Heart left ventricle (tissue), 16 donors: Measurements from ENCODE around the gene ARAF. TPM values are rescaled to one million over a fixed set of nuclear protein-coding genes. Genes with fewer than 3 reads are reported as not detected.

Source experiments
- ATAC-seq, 4 donors: fragments of 200-7000 bp; cut with Tn5 transposase; one replicate each; pipeline ENCODE4 v1.9.1; 2020 to 2022; ENCODE audit warnings: moderate library complexity in 4 of 4, mild to moderate bottlenecking in 3 of 4, moderate number of reproducible peaks in 1 of 4
- DNase-seq, 5 donors: peaks; one replicate each; pipeline ENCODE4 v3.0.0-alpha.2; 2020
- H3K27ac ChIP-seq, 12 donors: fragments of 200-600 bp; sonication (generic) in 4 of 12; one replicate each; pipeline versions ENCODE4 v1.5.0 to v1.8.0; 2016 to 2022; ENCODE audit warnings: mild to moderate bottlenecking in 2 of 12
- H3K27me3 ChIP-seq, 9 donors: fragments of 200-600 bp; sonication (generic) in 2 of 9; one replicate each; pipeline versions ENCODE4 v1.5.1 to v1.8.0; 2016 to 2022; ENCODE audit warnings: mild to moderate bottlenecking in 3 of 9
- H3K36me3 ChIP-seq, 9 donors: fragments of 200-600 bp; sonication (generic) in 2 of 9; one replicate each; pipeline versions ENCODE4 v1.5.0 to v1.8.0; 2018 to 2022; ENCODE audit warnings: mild to moderate bottlenecking in 2 of 9
- H3K4me1 ChIP-seq, 12 donors: fragments of 200-600 bp; sonication (generic) in 4 of 12; one replicate each; pipeline versions ENCODE4 v1.5.0 to v1.8.0; 2016 to 2022; ENCODE audit warnings: mild to moderate bottlenecking in 3 of 12
- H3K4me3 ChIP-seq, 12 donors: fragments of 200-600 bp; sonication (generic) in 4 of 12; one replicate each; pipeline versions ENCODE4 v1.5.0 to v1.8.0; 2017 to 2022; ENCODE audit warnings: mild to moderate bottlenecking in 9 of 12, moderate library complexity in 4 of 12
- H3K9me3 ChIP-seq, 12 donors: fragments of 200-600 bp; sonication (generic) in 4 of 12; one replicate each; pipeline versions ENCODE4 v1.5.0 to v1.8.0; 2016 to 2022; ENCODE audit warnings: mild to moderate bottlenecking in 1 of 12
- CTCF ChIP-seq, 12 donors: fragments of 200-600 bp; sonication (generic) in 4 of 12; IDR thresholded peaks; one replicate each; pipeline versions ENCODE4 v1.5.0 to v1.8.0; 2018 to 2022; ENCODE audit warnings: antibody characterized with exemption in 12 of 12, mild to moderate bottlenecking in 5 of 12
- POLR2A ChIP-seq, 2 donors: fragments of 450-650 bp; IDR thresholded peaks; one replicate each; pipeline ENCODE4 v1.6.1; 2017; ENCODE audit warnings: antibody characterized with exemption in 2 of 2, mild to moderate bottlenecking in 2 of 2, moderate library complexity in 2 of 2
- WGBS, 4 donors: extraction: QIAGEN DNeasy Blood & Tissue Kit in 2 of 4; methylation state at CpG; one replicate each; pipeline versions ENCODE4 v1.1.5 to v1.1.7; 2013 to 2018; 5-methylcytosine and 5-hydroxymethylcytosine counted together
- intact Hi-C, 10 donors: fragments of 100-400 bp; cut with DNase I; formaldehyde crosslinking; loops; one replicate each; pipeline versions ENCODE4 v1.11.1 to v1.14.2; 2022
- polyA plus RNA-seq, 2 donors: library from polyadenylated mRNA; stranded (reverse); fragments of 200-250 nt; gene quantifications; one replicate each; pipeline ENCODE4 v1.2.3, GENCODE V29; 2013
- total RNA-seq, 9 donors: library from RNA; depleted of rRNA in 2 of 9; stranded (reverse); fragments of >200 nt in 2 of 9; fragmentation: NEBNext Ultra II Directional in 3 of 9; extraction: Animal tissue kit (Norgen Biotek cat#: 25700) in 3 of 9; gene quantifications; one replicate each; pipeline versions ENCODE4 v1.1.0 to v1.2.4, GENCODE V29; 2016 to 2023
- donor health status: ischemic (EF 13 %, LVEDD 7.1; RV severe dilation, severe dysfunction).
- donor health status: healthy with polysubstance abuse.
- donor health status: DM: no; HTN: yes; CAD: no.
- donor health status: DM: no; HTN: no; CAD: no.
- donor health status: ischemic (EF 25% LVEDD 6.9; RV normal size, moderate dysfunction).
- donor health status: ischemic (EF 25% LVEDD 5.7; RV mildly dilated, moderate dysfunction).
- donor health status: healthy.
- donor health status: DM: yes; HTN: yes; CAD: no.
- donor health status: ischemic (EF 35%, LVEDD 5.7; RV mildly dilated, moderate dysfunction).
- donor health status: nonischemic (EF 11% LVEDD 7.7; RV severe dilation, severe dysfunction).
- donor health status: DM: yes; HTN: yes; CAD: no.
- donor health status: PGD.
- donor health status: ischemic (EF 29% LVEDD 5.4; RV normal size, mild dysfunction).
- donor health status: nonischemic (EF 23%, LVEDD 6.1; RV moderate dilation, normal function).

Gene ARAF
- total and polyA plus RNA-seq, 11 donors = 36.3 to 97.6 (median 80.8) TPM

- ATAC-seq = no peak
- intact Hi-C loops = loop anchor here in 2 of 10 donors (5.0 to 10.0 kb wide), 2 partner anchors 33 to 60 kb away; partner anchors contain the start of gene SYN1 (in 1 of the 2)
- Histone ChIP-seq H3K9me3 (no peaks in the 10 kb centered on the region), H3K4me1 (peaks cover 0 to 8% (median 0%) of the 10 kb centered on the region in 12 donors), H3K27me3 (peaks cover 0 to 2% (median 0%) of the 10 kb centered on the region in 9 donors), H3K27ac (no peak overlapping the region), H3K36me3 (peaks cover 0 to 14% (median 0%) of the 10 kb centered on the region in 9 donors), H3K4me3 (peak overlapping the region in 2 of 12 donors; percentile 16 to 63)
- no peak for TF ChIP-seq POLR2A (IDR thresholded peaks at IDR 0.05)
- TF ChIP-seq CTCF (IDR thresholded peaks at IDR 0.05) = no peak
- DNase-seq = no peak
- WGBS, 4 donors = 70 to 82% (median 77%) methylated on average over 6 of the region's 6 CpGs
These were observed 23.7 kb downstream of the ARAF start for GRCh38 chrX:47584714-47585113.

GRCh38 chrX:47585273-47585672 is 24.3 kb downstream of the ARAF start:
- DNase-seq (no peak), ATAC-seq (no peak)
- intact Hi-C loops = loop anchor here in 1 of 10 donors (10.0 kb wide), 1 partner anchor 60 kb away; no protein-coding TSS in a partner anchor
- Histone ChIP-seq H3K36me3 (peaks cover 0 to 14% (median 0%) of the 10 kb centered on the region in 9 donors), H3K27ac (no peak overlapping the region), H3K9me3 (no peaks in the 10 kb centered on the region), H3K4me1 (peaks cover 0 to 8% (median 0%) of the 10 kb centered on the region in 12 donors), H3K27me3 (peaks cover 0 to 2% (median 0%) of the 10 kb centered on the region in 9 donors), H3K4me3 (peak overlapping the region in 2 of 12 donors; percentile 3 to 63)
- TF ChIP-seq CTCF (IDR thresholded peaks at IDR 0.05) (no peak), POLR2A (IDR thresholded peaks at IDR 0.05) (no peak)
- WGBS, 4 donors = 61 to 80% (median 74%) methylated on average over 15 to 16 of the region's 16 CpGs

- intact Hi-C loops = loop anchor here in 1 of 10 donors (10.0 kb wide), 1 partner anchor 59 kb away; no protein-coding TSS in a partner anchor
- Histone ChIP-seq H3K9me3 (no peaks in the 10 kb centered on the region), H3K36me3 (peaks cover 0 to 14% (median 0%) of the 10 kb centered on the region in 9 donors), H3K4me1 (peaks cover 0 to 7% (median 0%) of the 10 kb centered on the region in 12 donors), H3K27me3 (peaks cover 0 to 2% (median 0%) of the 10 kb centered on the region in 9 donors), H3K27ac (no peak overlapping the region), H3K4me3 (no peak overlapping the region)
- no peak for ATAC-seq
- DNase-seq = no peak
- TF ChIP-seq CTCF (IDR thresholded peaks at IDR 0.05) (no peak), POLR2A (IDR thresholded peaks at IDR 0.05) (no peak)
- 64 to 75% (median 68%) methylated on average over 11 of the region's 11 CpGs for WGBS, 4 donors
These were observed 25.2 kb downstream of the ARAF start for GRCh38 chrX:47586043-47586787.
